HAP-1 (cell line): ENCODE results near the gene SNTG2.
A peak's percentile ranks its signal among the peaks of the same experiment; 100 is the strongest.

Experiments used
- DNase-seq, 2 experiments: peaks; one replicate each; pipeline ENCODE4 v3.0.0-alpha.2; 2016 to 2020; ENCODE audit warnings: low spot score in 2 of 2
- H3K27me3 ChIP-seq: fragments of 250-450 bp; sonication (Bioruptor Pico); 2 replicates; pipeline ENCODE4 v1.5.1; 2020; ENCODE audit warnings: low read depth, mild to moderate bottlenecking, moderate library complexity
- H3K36me3 ChIP-seq: fragments of 250-450 bp; sonication (Bioruptor Pico); replicated peaks from 2 replicates; pipeline ENCODE4 v1.5.1; 2020; ENCODE audit warnings: mild to moderate bottlenecking
- H3K4me1 ChIP-seq: fragments of 250-450 bp; sonication (Bioruptor Pico); 2 replicates; pipeline ENCODE4 v1.5.1; 2020; ENCODE audit warnings: mild to moderate bottlenecking
- H3K4me3 ChIP-seq: fragments of 250-450 bp; sonication (Bioruptor Pico); 2 replicates; pipeline ENCODE4 v1.5.1; 2020; ENCODE audit warnings: mild to moderate bottlenecking, moderate library complexity
- H3K9me3 ChIP-seq: fragments of 250-450 bp; sonication (Bioruptor Pico); 2 replicates; pipeline ENCODE4 v1.5.1; 2020; ENCODE audit warnings: mild to moderate bottlenecking, moderate library complexity
- in situ Hi-C: fragments of 300-500 bp; cut with MboI; formaldehyde crosslinking; loops from 3 replicates; pipeline ENCODE4 v1.14.3; 2020; ENCODE audit warnings: low sequenced_read_pairs, inconsistent platforms, mixed read lengths

SNTG2 gene

DNA sequence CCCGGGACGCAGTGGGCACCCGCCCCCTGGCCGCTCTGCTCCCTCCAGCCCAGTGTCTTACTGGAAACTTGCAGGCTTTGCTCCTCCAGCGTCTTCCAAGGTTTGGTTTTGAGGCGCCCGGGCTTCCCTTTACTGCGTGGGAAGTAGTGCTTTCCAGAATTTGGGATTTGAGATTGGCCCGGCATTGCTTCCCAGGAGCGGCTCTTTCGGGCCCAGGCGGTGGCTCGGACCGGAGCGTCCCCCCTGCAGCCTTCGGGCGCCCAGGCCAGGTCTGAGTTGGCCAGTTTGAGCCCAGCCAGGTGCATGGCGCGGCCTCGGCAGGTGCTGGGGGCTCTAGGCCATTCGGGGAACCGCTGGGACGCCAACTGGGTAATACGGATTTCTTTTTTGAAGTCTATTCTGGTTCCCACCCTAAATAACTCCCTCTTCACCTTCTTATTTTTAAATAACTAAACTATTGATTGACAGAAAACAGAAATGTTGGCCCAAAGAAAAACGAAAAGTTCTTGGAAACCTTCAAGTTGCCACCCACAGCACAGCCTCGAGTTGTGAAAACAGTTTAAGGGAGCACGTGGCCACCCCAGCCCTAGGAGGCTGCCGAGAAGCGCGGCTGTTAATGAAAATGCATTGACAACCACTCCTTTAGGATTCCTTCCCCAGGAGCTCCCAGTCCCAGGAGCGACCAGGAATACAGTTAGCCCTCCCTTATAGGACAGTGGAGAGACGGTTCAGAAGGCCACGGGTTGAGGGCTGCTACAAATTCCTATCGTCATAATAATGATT, 766 bp downstream of the SNTG2 start:
- Histone ChIP-seq H3K4me1 (peaks cover 24% of the 10 kb centered on the region), H3K9me3 (no peaks in the 10 kb centered on the region), H3K4me3 (peak overlapping the region; percentile 44), H3K27me3 (no peaks in the 10 kb centered on the region), H3K36me3 (no peaks in the 10 kb centered on the region)
- in situ Hi-C loops = no loop called here
- peak; percentile 30 to 50 for DNase-seq

DNA sequence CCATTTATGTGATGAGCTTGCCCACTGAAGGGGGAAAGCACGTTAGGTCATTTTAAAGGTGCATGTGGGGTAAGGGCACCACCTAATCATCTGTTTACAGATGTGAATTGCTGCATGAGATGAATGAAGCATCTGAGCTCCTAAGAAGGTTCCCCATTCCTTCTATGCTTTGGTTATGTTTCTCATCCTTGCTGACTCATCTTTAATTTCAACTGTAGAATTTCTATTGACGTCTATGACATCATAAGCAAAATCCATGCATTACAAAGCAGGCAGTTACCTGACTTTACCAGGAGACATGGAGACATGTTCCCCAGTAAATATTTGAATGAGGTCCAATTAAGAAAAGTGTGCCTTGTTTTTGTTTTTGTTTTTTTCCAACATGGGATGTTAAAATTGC, 2.8 kb downstream of the SNTG2 start:
- peaks cover 24% of the 10 kb centered on the region for H3K4me1 ChIP-seq
- no peaks in the 10 kb centered on the region for H3K9me3 ChIP-seq
- H3K36me3 ChIP-seq = no peaks in the 10 kb centered on the region
- in situ Hi-C loops = no loop called here
- H3K4me3 ChIP-seq = no peak overlapping the region
- no peaks in the 10 kb centered on the region for H3K27me3 ChIP-seq
- no peak for DNase-seq

DNA sequence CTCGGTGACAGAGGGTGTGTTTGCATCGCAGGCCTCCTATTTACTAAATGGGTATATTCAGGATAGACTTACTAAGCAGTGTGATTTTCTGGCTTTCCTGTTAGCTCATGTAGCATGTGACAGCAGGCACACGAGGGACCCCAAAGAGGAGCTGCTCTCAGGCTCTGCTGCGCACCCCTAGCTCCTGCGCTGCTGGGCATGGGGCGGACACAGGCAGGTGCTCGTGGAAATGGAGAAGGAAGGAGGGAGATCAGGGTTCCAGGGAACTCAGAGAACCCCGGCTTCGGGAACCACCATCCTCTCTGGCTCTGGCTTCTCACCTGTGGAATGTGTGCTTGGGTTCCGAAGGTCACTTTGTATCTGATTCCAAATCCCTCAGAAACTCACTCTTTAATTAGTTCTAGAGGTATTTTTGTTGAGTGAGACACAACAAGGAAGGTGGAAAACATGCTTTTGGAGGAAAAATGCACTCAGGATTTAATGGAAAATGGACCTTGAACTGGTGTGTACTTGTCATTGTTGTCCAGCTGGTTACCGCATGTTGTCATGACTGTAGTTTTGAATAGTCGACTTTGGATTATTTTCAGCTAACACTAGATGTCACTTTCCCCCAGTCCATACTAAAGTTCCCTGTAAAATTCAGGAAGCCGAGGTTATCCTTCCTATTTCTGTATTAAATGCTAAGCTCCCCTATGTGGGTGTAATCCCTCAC, 3.5 kb downstream of the SNTG2 start:
- in situ Hi-C loops = no loop called here
- Histone ChIP-seq H3K27me3 (no peaks in the 10 kb centered on the region), H3K9me3 (no peaks in the 10 kb centered on the region), H3K4me1 (peaks cover 17% of the 10 kb centered on the region), H3K36me3 (no peaks in the 10 kb centered on the region), H3K4me3 (no peak overlapping the region)
- peak in 1 of 2 experiments; percentile 28 for DNase-seq

DNA sequence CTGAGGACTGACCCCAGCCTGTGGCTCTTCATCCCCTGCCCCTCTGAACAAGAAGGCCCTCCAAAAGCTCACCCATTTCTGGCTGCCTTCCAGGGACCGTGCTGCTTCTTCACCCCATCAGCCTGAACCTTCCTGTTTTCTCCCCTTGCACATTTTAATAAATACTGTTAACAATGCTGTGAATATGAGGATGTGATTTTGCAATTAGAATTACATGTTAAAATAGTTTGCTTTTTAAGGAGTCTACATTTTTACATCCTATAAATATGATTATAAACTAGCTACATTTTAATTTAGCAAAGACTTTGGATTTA, 4.0 kb downstream of the SNTG2 start:
- Histone ChIP-seq H3K27me3 (no peaks in the 10 kb centered on the region), H3K4me1 (peaks cover 13% of the 10 kb centered on the region)
- in situ Hi-C loops = no loop called here

DNA sequence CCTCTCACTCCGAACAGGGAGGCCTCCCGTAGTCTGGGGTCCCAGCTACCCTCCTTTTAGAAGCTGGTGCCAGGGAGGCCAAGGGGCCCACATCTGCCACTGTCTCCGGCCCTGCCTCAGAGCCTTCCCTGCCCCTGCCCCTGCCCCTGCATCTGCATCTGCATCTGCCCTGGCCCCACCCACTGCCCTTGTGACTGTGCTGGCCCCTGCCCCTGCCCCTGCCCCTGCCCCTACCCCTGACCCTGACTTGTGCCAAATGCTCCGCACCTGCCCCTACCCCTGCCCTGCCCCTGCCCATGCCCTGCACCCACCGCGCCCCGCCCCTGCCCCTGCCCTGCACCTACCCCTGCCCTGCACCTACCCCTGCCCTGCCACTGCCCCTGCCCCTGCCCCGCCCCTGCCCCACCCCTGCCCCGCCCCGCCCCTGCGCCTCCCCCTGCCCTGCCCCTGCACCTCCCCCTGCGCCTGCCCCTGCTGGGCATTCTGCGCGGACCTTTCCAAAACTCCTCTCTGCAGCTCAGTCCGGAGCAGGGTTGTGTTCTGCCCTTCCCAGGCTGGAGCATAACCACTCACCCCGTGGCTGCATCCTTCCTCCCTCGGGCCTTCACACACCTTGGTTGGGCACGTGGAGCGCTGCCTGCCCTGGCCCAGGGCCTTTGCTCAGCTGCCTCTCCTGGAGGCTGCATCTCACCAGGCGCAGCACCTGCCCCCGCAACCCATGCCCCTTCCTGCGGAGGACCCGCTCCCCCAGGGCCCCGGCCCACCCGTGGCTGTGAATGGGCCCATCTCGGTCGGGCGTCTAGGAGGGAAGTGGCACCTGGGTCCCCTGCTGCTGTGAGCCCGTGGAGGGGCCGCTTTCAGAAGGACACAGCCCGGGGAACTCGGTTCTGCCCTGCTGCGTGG, 5.4 kb downstream of the SNTG2 start:
- DNase-seq = no peak
- no peaks in the 10 kb centered on the region for H3K36me3 ChIP-seq
- no peak overlapping the region for H3K4me3 ChIP-seq
- no peaks in the 10 kb centered on the region for H3K9me3 ChIP-seq
- no peaks in the 10 kb centered on the region for H3K27me3 ChIP-seq
- in situ Hi-C loops = no loop called here
- H3K4me1 ChIP-seq = peaks cover 13% of the 10 kb centered on the region

More for the DNA sequence above, 4.0 kb downstream of the SNTG2 start:
- H3K4me3 ChIP-seq = no peak overlapping the region
- H3K9me3 ChIP-seq = no peaks in the 10 kb centered on the region
- no peaks in the 10 kb centered on the region for H3K36me3 ChIP-seq
- DNase-seq = no peak

DNA sequence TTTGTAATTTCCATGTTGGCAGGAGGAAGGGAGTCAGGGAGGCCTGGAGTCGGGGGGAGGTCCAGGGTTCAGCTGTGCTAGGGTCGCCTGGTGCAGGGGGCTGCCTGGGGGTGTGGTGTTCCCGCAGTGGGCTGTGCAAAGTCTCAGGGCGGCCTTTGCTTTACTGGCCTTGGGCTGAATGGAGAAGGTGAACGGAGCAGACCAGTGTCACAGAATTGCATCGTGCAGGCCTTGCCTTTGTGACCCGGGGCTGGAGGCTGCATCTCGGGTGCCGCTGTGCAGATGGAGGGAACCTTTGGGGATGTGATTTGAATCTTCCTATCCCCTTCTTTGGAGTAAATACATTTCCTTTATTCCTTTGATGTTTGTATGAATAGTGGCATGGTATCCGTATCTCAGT, 8.8 kb downstream of the SNTG2 start:
- H3K9me3 ChIP-seq = no peaks in the 10 kb centered on the region
- no peaks in the 10 kb centered on the region for H3K4me1 ChIP-seq
- in situ Hi-C loops = no loop called here
- H3K36me3 ChIP-seq = no peaks in the 10 kb centered on the region
- H3K27me3 ChIP-seq = no peaks in the 10 kb centered on the region
- DNase-seq = no peak
- no peak overlapping the region for H3K4me3 ChIP-seq

DNA sequence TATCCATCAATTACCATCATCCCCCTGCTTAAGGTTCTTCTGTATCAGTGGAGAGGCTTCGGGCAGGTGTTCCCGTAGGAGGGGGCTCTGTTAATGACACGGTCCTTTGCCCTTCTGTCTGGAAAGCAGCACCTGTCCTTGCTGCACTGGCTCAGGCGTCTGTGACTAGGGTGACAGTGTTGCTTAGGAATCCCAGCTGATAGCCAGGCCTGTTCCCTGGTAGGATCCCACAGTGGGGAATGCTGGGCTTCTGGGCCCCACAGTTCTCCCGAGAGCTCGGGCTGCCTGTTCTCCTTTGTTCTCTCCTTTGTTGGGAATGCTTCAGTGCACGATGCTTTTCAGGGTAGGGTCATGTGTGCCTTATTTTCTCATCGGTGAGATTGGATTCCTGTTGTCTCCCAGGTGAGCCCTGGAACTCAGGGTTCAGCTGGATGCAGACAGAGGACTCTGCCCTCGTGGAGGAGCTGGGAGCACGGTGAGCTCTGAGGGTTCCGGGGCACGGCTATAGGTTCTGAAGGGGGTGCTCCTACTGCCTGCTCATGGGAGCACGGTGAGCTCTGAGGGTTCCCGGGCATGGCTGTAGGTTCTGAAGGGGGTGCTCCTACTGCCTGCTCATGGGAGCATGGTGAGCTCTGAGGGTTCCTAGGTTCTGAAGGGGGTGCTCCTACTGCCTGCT, 9.6 kb downstream of the SNTG2 start:
- no peaks in the 10 kb centered on the region for H3K36me3 ChIP-seq
- in situ Hi-C loops = no loop called here
- H3K4me3 ChIP-seq = no peak overlapping the region
- no peaks in the 10 kb centered on the region for H3K27me3 ChIP-seq
- H3K4me1 ChIP-seq = no peaks in the 10 kb centered on the region
- DNase-seq = no peak
- H3K9me3 ChIP-seq = no peaks in the 10 kb centered on the region

DNA sequence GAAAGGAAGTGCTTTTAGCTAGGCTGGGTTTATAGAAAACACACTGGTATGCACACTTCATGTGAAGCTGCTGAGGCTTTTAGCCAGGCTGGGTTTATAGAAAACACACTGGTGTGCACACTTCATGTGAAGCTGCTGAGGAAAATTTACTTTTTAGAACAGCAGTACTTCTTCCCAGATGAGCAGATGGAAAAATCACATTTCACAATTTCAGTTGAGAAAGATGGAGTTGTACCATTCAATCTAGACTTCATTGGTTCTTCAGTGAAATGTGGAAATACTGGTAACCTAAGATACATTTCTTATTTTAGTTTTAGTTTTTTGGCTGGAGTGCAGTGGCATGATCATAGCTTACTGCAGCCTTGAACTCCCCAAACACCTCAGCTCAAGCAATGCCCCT, 11.1 kb downstream of the SNTG2 start:
- Histone ChIP-seq H3K9me3 (no peaks in the 10 kb centered on the region), H3K27me3 (no peaks in the 10 kb centered on the region), H3K4me1 (no peaks in the 10 kb centered on the region), H3K36me3 (no peaks in the 10 kb centered on the region), H3K4me3 (no peak overlapping the region)
- in situ Hi-C loops = no loop called here
- DNase-seq = no peak

DNA sequence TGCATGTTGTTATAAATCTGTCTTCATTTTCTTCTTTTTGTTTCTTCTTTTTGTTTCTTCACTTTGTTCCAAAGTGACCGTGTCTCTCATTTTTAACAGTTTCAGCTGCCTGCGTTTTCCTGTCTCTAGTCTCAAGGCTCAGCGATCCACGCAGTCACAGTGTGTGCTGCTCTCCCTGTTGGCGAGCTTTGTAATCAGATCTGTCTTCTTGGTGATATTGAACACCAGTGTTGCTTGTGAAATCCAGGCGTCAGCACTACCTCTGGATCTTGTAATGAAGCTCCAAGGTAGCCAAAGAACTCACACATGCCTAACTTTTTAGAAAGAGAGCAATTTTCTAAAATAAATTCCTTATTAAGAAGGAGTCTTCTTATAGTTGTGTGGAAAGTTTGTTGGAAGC, 13.2 kb downstream of the SNTG2 start:
- no peaks in the 10 kb centered on the region; the same call in 1 of the 2 replicates for H3K9me3 ChIP-seq
- no peak for DNase-seq
- H3K4me1 ChIP-seq = no peaks in the 10 kb centered on the region
- no peaks in the 10 kb centered on the region for H3K36me3 ChIP-seq
- H3K27me3 ChIP-seq = no peaks in the 10 kb centered on the region
- in situ Hi-C loops = no loop called here
- H3K4me3 ChIP-seq = no peak overlapping the region

DNA sequence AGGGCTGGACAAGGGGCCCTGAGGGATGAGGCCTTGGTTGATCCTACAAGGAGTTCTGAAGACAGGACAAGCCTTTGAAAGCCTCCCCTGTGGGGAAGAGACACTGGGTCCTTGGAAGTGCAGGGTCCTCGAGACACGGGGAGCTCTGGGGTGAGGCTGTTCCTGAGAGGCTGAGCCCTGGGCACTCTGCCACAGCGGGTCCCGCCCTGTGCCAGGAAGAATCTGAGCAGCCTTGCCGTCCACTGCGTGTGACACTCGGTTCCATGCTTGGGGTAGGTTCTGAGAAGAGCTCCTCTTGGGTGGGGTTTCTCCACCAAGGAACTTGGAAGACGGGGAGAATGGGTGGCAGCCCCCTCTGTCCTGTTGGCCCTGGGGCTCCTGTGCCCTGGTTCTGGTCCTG, 13.9 kb downstream of the SNTG2 start:
- Histone ChIP-seq H3K9me3 (no peaks in the 10 kb centered on the region; the same call in 1 of the 2 replicates), H3K36me3 (no peaks in the 10 kb centered on the region), H3K4me3 (no peak overlapping the region), H3K27me3 (no peaks in the 10 kb centered on the region), H3K4me1 (no peaks in the 10 kb centered on the region)
- in situ Hi-C loops = no loop called here
- no peak for DNase-seq

DNA sequence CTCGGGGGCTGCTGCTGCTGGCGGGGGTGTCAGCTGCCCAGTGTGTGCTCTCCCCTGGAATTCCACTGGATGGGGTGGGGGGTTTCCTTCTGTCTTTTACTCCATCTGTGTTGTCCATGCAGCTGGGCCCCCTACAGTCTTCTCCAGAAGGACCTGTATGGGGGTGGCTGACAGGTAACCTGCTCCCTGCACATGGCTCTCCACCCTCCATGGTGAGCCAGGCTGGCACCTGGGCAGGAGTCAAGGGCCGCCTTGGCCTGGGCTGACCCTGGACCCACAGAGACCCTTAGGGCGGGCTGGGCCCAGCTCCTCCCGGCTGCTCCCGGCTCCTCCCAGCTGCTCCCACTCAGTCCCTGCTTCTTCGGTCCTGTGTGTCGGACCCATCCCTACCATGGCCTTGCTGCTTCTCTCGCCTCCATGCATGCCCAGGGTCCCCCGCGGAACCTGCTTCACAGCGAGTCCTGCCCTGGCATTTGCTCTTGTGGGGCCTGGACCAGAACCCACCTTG, 15.0 kb downstream of the SNTG2 start:
- no peaks in the 10 kb centered on the region for H3K36me3 ChIP-seq
- DNase-seq = no peak
- no peaks in the 10 kb centered on the region; the same call in 1 of the 2 replicates for H3K9me3 ChIP-seq
- in situ Hi-C loops = no loop called here
- no peaks in the 10 kb centered on the region for H3K27me3 ChIP-seq
- no peaks in the 10 kb centered on the region for H3K4me1 ChIP-seq
- H3K4me3 ChIP-seq = no peak overlapping the region

DNA sequence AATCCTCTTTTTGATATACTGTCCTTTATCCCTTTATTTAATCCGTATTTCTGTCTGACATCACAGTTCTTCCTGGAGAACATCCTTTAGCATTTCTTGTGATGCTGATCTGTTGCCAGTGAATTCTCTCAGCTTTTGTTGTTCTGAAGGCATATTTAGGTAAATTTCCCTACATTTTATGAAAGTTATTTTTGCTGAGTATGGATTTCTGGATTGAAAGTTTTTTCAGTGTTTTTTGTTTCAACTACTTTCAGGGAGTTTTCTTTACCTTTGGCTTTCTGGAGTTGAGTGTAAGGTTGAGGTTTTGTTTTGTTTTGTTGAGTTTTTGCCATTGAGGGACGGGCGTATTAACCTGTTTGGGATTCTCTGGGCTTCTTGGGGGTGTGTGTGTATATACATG, 22.5 kb downstream of the SNTG2 start:
- no peaks in the 10 kb centered on the region for H3K36me3 ChIP-seq
- no peak overlapping the region for H3K4me3 ChIP-seq
- in situ Hi-C loops = no loop called here
- peaks cover 2% of the 10 kb centered on the region; the same call in 1 of the 2 replicates for H3K9me3 ChIP-seq
- 0 out of 2 replicates have a peak, but pooled peaks cover 3% of the 10 kb centered on the region for H3K4me1 ChIP-seq
- DNase-seq = no peak
- no peaks in the 10 kb centered on the region for H3K27me3 ChIP-seq

DNA sequence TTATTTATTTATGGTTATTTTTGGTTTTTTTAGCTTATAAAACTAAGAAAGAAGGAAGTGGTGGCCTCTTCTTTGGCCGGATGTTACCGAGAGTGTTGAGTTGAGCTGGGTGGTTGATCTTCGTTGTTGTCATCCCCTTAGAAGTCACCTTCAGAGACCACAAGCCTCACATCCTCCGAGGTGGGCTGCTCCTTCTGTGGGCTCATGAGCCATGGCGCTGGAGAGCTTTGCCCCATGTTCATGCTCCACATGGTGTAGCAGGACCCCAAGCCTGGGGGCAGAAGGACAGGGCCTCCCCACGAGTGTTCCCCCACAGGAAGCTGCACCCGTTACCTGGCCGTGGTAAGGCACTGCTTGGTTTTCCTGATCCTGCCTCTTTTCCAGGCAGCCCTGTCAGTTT, 23.4 kb downstream of the SNTG2 start:
- Histone ChIP-seq H3K4me3 (no peak overlapping the region), H3K36me3 (no peaks in the 10 kb centered on the region), H3K27me3 (no peaks in the 10 kb centered on the region), H3K9me3 (0 out of 2 replicates have a peak, but pooled peaks cover 2% of the 10 kb centered on the region), H3K4me1 (peaks cover 10% of the 10 kb centered on the region)
- DNase-seq = no peak
- in situ Hi-C loops = no loop called here
